ENCODE results near the gene CNTNAP2.

GRCh38 chr7:146314962-146315361 lies 198.4 kb downstream of the CNTNAP2 start:
- TF ChIP-seq, protein P1, sequence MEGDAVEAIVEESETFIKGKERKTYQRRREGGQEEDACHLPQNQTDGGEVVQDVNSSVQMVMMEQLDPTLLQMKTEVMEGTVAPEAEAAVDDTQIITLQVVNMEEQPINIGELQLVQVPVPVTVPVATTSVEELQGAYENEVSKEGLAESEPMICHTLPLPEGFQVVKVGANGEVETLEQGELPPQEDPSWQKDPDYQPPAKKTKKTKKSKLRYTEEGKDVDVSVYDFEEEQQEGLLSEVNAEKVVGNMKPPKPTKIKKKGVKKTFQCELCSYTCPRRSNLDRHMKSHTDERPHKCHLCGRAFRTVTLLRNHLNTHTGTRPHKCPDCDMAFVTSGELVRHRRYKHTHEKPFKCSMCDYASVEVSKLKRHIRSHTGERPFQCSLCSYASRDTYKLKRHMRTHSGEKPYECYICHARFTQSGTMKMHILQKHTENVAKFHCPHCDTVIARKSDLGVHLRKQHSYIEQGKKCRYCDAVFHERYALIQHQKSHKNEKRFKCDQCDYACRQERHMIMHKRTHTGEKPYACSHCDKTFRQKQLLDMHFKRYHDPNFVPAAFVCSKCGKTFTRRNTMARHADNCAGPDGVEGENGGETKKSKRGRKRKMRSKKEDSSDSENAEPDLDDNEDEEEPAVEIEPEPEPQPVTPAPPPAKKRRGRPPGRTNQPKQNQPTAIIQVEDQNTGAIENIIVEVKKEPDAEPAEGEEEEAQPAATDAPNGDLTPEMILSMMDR (IDR thresholded peaks at IDR 0.05), result no peak
- TF ChIP-seq EP300 (IDR thresholded peaks at IDR 0.05) (no peak), POLR2A (IDR thresholded peaks at IDR 0.05) (no peak)
